Body of pancreas (tissue), 4 donors: Measurements from ENCODE around the gene TMBIM1. TPM values are rescaled to one million over a fixed set of nuclear protein-coding genes. Genes with fewer than 3 reads are reported as not detected.

Experiments
- ATAC-seq: fragments of 150-250 bp; one replicate; pipeline ENCODE4 v1.9.1; 2016
- DNase-seq, 4 donors: peaks; one replicate each; pipeline ENCODE4 v3.0.0-alpha.2; 2019
- H3K27ac ChIP-seq, 4 donors: fragments of 200-600 bp; sonication (generic); 1 replicate in 3 of 4; 2 replicates in 1 of 4; pipeline versions ENCODE4 v1.5.1 to v1.6.1; 2016 to 2019; ENCODE audit warnings: mild to moderate bottlenecking in 1 of 4, mixed read lengths in 1 of 4, moderate library complexity in 1 of 4
- H3K27me3 ChIP-seq, 2 donors: fragments of 200-600 bp; sonication (generic); one replicate each; pipeline ENCODE4 v1.6.0; 2016; ENCODE audit warnings: mild to moderate bottlenecking in 1 of 2
- H3K36me3 ChIP-seq, 2 donors: fragments of 200-600 bp; sonication (generic); replicated peaks in 1 of 2; 2 replicates each; pipeline ENCODE4 v1.5.1; 2016; ENCODE audit warnings: low read depth in 2 of 2; ENCODE audit not compliant: insufficient read depth in 1 of 2
- H3K4me1 ChIP-seq: fragments of 200-600 bp; sonication (generic); one replicate; pipeline ENCODE4 v1.6.0; 2016
- H3K4me3 ChIP-seq, 2 donors: fragments of 200-600 bp; sonication (generic); 1 replicate in 1 of 2; 2 replicates in 1 of 2; pipeline ENCODE4 v1.5.1; 2016 to 2019
- H3K9me3 ChIP-seq, 3 donors: fragments of 200-600 bp; sonication (generic); 1 replicate in 2 of 3; 2 replicates in 1 of 3; pipeline ENCODE4 v1.5.1; 2016
- CTCF ChIP-seq, 7 experiments: fragments of 450-650 bp in 4 of 7; fragments of 200-600 bp in 3 of 7; sonication (generic) in 3 of 7; IDR thresholded peaks; one replicate each; pipeline ENCODE4 v1.5.1; 2016 to 2019; ENCODE audit warnings: antibody characterized with exemption in 7 of 7
- POLR2A ChIP-seq, 3 donors: fragments of 450-650 bp; IDR thresholded peaks; one replicate each; pipeline ENCODE4 v1.6.1; 2016; ENCODE audit warnings: antibody characterized with exemption in 3 of 3, mild to moderate bottlenecking in 2 of 3
- WGBS, 2 donors: methylation state at CpG; one replicate each; pipeline ENCODE4 v1.1.5; 2017; 5-methylcytosine and 5-hydroxymethylcytosine counted together
- intact Hi-C: fragments of 100-400 bp; cut with DNase I; formaldehyde crosslinking; loops from one replicate; pipeline ENCODE4 v1.15.1; 2023
- total RNA-seq, 2 donors: library from RNA; depleted of rRNA; stranded (reverse); fragments of >200 nt; gene quantifications; one replicate each; pipeline ENCODE4 v1.1.0, GENCODE V29; 2016

TMBIM1 gene
- total RNA-seq, 2 donors from 2014 or later: 125 to 148 TPM

GRCh38 chr2:218327451-218328210 is 35.3 kb upstream of the TMBIM1 start:
- H3K27ac ChIP-seq: no peak overlapping the region
- H3K36me3 ChIP-seq: no peaks in the 10 kb centered on the region

GRCh38 chr2:218326315-218326714 is 34.0 kb upstream of the TMBIM1 start:
- TF ChIP-seq POLR2A (IDR thresholded peaks at IDR 0.05): no peak
- TF ChIP-seq CTCF (IDR thresholded peaks at IDR 0.05): no peak
- DNase-seq (no peak), ATAC-seq (no peak)
- no peak overlapping the region for H3K27ac ChIP-seq
- peaks cover 28% of the 10 kb centered on the region for H3K4me1 ChIP-seq
- no peaks in the 10 kb centered on the region for H3K36me3 ChIP-seq
- intact Hi-C loops: no loop called here
- H3K9me3 ChIP-seq: no peaks in the 10 kb centered on the region
- H3K27me3 ChIP-seq: no peaks in the 10 kb centered on the region
- WGBS, 2 donors: 69 to 70% methylated on average over 2 of the region's 2 CpGs
- no peak overlapping the region for H3K4me3 ChIP-seq

More at GRCh38 chr2:218327451-218328210, 35.3 kb upstream of the TMBIM1 start:
- WGBS, 2 donors: 73 to 75% methylated on average over 11 of the region's 11 CpGs
- peaks cover 19% of the 10 kb centered on the region for H3K4me1 ChIP-seq
- no peaks in the 10 kb centered on the region for H3K27me3 ChIP-seq
- ATAC-seq (no peak), DNase-seq (no peak)
- H3K9me3 ChIP-seq: no peaks in the 10 kb centered on the region
- intact Hi-C loops: no loop called here
- TF ChIP-seq CTCF (IDR thresholded peaks at IDR 0.05): no peak
- no peak overlapping the region for H3K4me3 ChIP-seq

- no peak for ATAC-seq
These were observed 33.4 kb upstream of the TMBIM1 start for GRCh38 chr2:218325566-218326160.

GRCh38 chr2:218323526-218324472 is 31.5 kb upstream of the TMBIM1 start:
- peak; percentile 31 to 70 (median 45) for DNase-seq
- 11 to 15% methylated on average over 22 to 24 of the region's 24 CpGs for WGBS, 2 donors
- H3K4me1 ChIP-seq: peaks cover 28% of the 10 kb centered on the region
- no peaks in the 10 kb centered on the region for H3K27me3 ChIP-seq
- intact Hi-C loops: no loop called here
- peak; percentile 23 for ATAC-seq
- H3K4me3 ChIP-seq: peak overlapping the region; percentile 40 to 80
- no peaks in the 10 kb centered on the region for H3K9me3 ChIP-seq
- no peaks in the 10 kb centered on the region for H3K36me3 ChIP-seq
- H3K27ac ChIP-seq: peak overlapping the region; percentile 78 to 94 (median 82)
- no peak for TF ChIP-seq CTCF (IDR thresholded peaks at IDR 0.05)
- peak in 2 of 3 donors; percentile 56 to 72 for TF ChIP-seq POLR2A (IDR thresholded peaks at IDR 0.05)

More at GRCh38 chr2:218325566-218326160, 33.4 kb upstream of the TMBIM1 start:
- 74 to 90% methylated on average over 4 of the region's 4 CpGs for WGBS, 2 donors
- Histone ChIP-seq H3K27me3 (no peaks in the 10 kb centered on the region), H3K36me3 (no peaks in the 10 kb centered on the region), H3K4me1 (peaks cover 28% of the 10 kb centered on the region), H3K27ac (no peak overlapping the region), H3K9me3 (no peaks in the 10 kb centered on the region), H3K4me3 (no peak overlapping the region)
- TF ChIP-seq POLR2A (IDR thresholded peaks at IDR 0.05) (no peak), CTCF (IDR thresholded peaks at IDR 0.05) (no peak)
- intact Hi-C loops: no loop called here
- no peak for DNase-seq
